Measurements from ENCODE around the gene FBXO42.

GRCh38 chr1:16244650-16245285 is 107.5 kb downstream of the FBXO42 start:
- no peak for TF ChIP-seq RAD21 (IDR thresholded peaks at IDR 0.05; ENCODE audit: low read length)
- 0 out of 2 replicates have a peak, but pooled peaks have one; percentile 1 for TF ChIP-seq POLR2A (IDR thresholded peaks at IDR 0.05; ENCODE audit: low read depth, low read length)
- TF ChIP-seq CTCF (conservative IDR thresholded peaks at IDR 0.05; ENCODE audit: low read depth, low read length): no peak

All from IMR-90 (cell line).